HG03469 (cell line): ENCODE measurements around the gene TFEB.
A peak's percentile ranks its signal among the peaks of the same experiment; 100 is the strongest.

Source experiments
- ATAC-seq: cut with Tn5 transposase; IDR thresholded peaks from one replicate; pipeline ENCODE4 v1.9.1; 2021; ENCODE audit warnings: mild to moderate bottlenecking, moderate library complexity, moderate number of reproducible peaks; ENCODE audit not compliant: unreplicated experiment

The TFEB gene

GRCh38 chr6:41724228-41724580, 11.2 kb downstream of the TFEB start:
- no peak for ATAC-seq

- ATAC-seq, result peak; percentile 37
Observed at GRCh38 chr6:41723530-41724227, 11.7 kb downstream of the TFEB start.

- no peak for ATAC-seq
Observed at GRCh38 chr6:41722969-41723529, 12.4 kb downstream of the TFEB start.

GRCh38 chr6:41721414-41721813, 14.0 kb downstream of the TFEB start:
- ATAC-seq, result no peak

- ATAC-seq, result no peak
Observed at GRCh38 chr6:41720783-41721182, 14.6 kb downstream of the TFEB start.

- ATAC-seq, result no peak
Observed at GRCh38 chr6:41720262-41720620, 15.2 kb downstream of the TFEB start.

- ATAC-seq, result no peak
Observed at GRCh38 chr6:41719436-41720261, 15.8 kb downstream of the TFEB start.

- no peak for ATAC-seq
Observed at GRCh38 chr6:41718828-41719227, 16.6 kb downstream of the TFEB start.

GRCh38 chr6:41717392-41717736, 18.0 kb downstream of the TFEB start:
- no peak for ATAC-seq

- no peak for ATAC-seq
Observed at GRCh38 chr6:41716516-41717391, 18.7 kb downstream of the TFEB start.

- no peak for ATAC-seq
Observed at GRCh38 chr6:41715795-41716515, 19.5 kb downstream of the TFEB start.

- no peak for ATAC-seq
Observed at GRCh38 chr6:41714556-41715273, 20.7 kb downstream of the TFEB start.

- peak; percentile 42 for ATAC-seq
Observed at GRCh38 chr6:41713650-41714291, 21.6 kb downstream of the TFEB start.

- ATAC-seq, result peak; percentile 5
Observed at GRCh38 chr6:41713159-41713649, 22.2 kb downstream of the TFEB start.

GRCh38 chr6:41712651-41713103, 22.7 kb downstream of the TFEB start:
- ATAC-seq, result no peak

GRCh38 chr6:41711323-41712038, 23.9 kb downstream of the TFEB start:
- no peak for ATAC-seq

- ATAC-seq, result no peak
Observed at GRCh38 chr6:41709375-41709774, 26.0 kb downstream of the TFEB start.

GRCh38 chr6:41708856-41709255, 26.6 kb downstream of the TFEB start:
- ATAC-seq, result no peak
